WERI-Rb-1 (cell line): Measurements from ENCODE around the gene HNMT.
A peak's percentile ranks its signal among the peaks of the same experiment; 100 is the strongest.

Experiments
- DNase-seq: peaks from one replicate; pipeline ENCODE4 v3.0.0-alpha.2; 2020
- H3K27ac ChIP-seq: fragments of 250-450 bp; sonication (Bioruptor Pico); 2 replicates; pipeline ENCODE4 v1.5.1; 2020; ENCODE audit warnings: mild to moderate bottlenecking, moderate library complexity
- H3K27me3 ChIP-seq: fragments of 250-450 bp; sonication (Bioruptor Pico); 2 replicates; pipeline ENCODE4 v1.5.1; 2021; ENCODE audit warnings: mild to moderate bottlenecking, low read depth, moderate library complexity; ENCODE audit not compliant: insufficient read depth, severe bottlenecking
- H3K36me3 ChIP-seq: fragments of 250-450 bp; sonication (Bioruptor Pico); 2 replicates; pipeline ENCODE4 v1.5.1; 2020; ENCODE audit warnings: mild to moderate bottlenecking, moderate library complexity
- H3K4me3 ChIP-seq: 2 replicates; pipeline ENCODE4 v1.5.1; 2011; ENCODE audit warnings: low read depth, mild to moderate bottlenecking, control low read depth, low read length
- H3K9me3 ChIP-seq: fragments of 250-450 bp; sonication (Bioruptor Pico); 2 replicates; pipeline ENCODE4 v1.5.1; 2021; ENCODE audit warnings: mild to moderate bottlenecking, moderate library complexity; ENCODE audit not compliant: severe bottlenecking
- CTCF ChIP-seq: IDR thresholded peaks from 2 replicates; pipeline ENCODE4 v1.5.1; 2011; ENCODE audit warnings: low read depth, mild to moderate bottlenecking, control low read depth, inconsistent platforms, low read length

Gene HNMT

GRCh38 chr2:137947032-137947727, 17.1 kb upstream of the HNMT start:
- Histone ChIP-seq H3K9me3 (no peaks in the 10 kb centered on the region), H3K27ac (no peak overlapping the region), H3K27me3 (no peaks in the 10 kb centered on the region), H3K36me3 (no peaks in the 10 kb centered on the region), H3K4me3 (no peak overlapping the region)
- no peak for TF ChIP-seq CTCF
- DNase-seq = no peak

- DNase-seq = peak; percentile 72
- peak; percentile 55 for TF ChIP-seq CTCF
Observed at GRCh38 chr2:137947728-137948336, 16.4 kb upstream of the HNMT start.

GRCh38 chr2:137948894-137949293, 15.4 kb upstream of the HNMT start:
- TF ChIP-seq CTCF = no peak
- no peaks in the 10 kb centered on the region for H3K36me3 ChIP-seq
- no peak for DNase-seq

More at GRCh38 chr2:137947728-137948336, 16.4 kb upstream of the HNMT start:
- H3K27ac ChIP-seq = no peak overlapping the region
- H3K27me3 ChIP-seq = no peaks in the 10 kb centered on the region
- no peaks in the 10 kb centered on the region for H3K9me3 ChIP-seq
- no peaks in the 10 kb centered on the region for H3K36me3 ChIP-seq
- no peak overlapping the region for H3K4me3 ChIP-seq

GRCh38 chr2:137950238-137950637, 14.0 kb upstream of the HNMT start:
- H3K36me3 ChIP-seq = no peaks in the 10 kb centered on the region
- no peaks in the 10 kb centered on the region for H3K27me3 ChIP-seq
- DNase-seq = no peak
- H3K27ac ChIP-seq = no peak overlapping the region
- no peaks in the 10 kb centered on the region for H3K9me3 ChIP-seq
- no peak overlapping the region for H3K4me3 ChIP-seq
- no peak for TF ChIP-seq CTCF

More at GRCh38 chr2:137948894-137949293, 15.4 kb upstream of the HNMT start:
- Histone ChIP-seq H3K27ac (no peak overlapping the region), H3K27me3 (no peaks in the 10 kb centered on the region), H3K9me3 (no peaks in the 10 kb centered on the region), H3K4me3 (no peak overlapping the region)

- Histone ChIP-seq H3K27me3 (no peaks in the 10 kb centered on the region), H3K9me3 (no peaks in the 10 kb centered on the region), H3K4me3 (no peak overlapping the region), H3K36me3 (no peaks in the 10 kb centered on the region), H3K27ac (no peak overlapping the region)
- no peak for TF ChIP-seq CTCF
- no peak for DNase-seq
Observed at GRCh38 chr2:137951586-137951985, 12.7 kb upstream of the HNMT start.
